Chondrocyte (in vitro differentiated cells): ENCODE data around the gene POLD3. TPM values are rescaled to one million over a fixed set of nuclear protein-coding genes. Genes with fewer than 3 reads are reported as not detected.
A peak's percentile ranks its signal among the peaks of the same experiment; 100 is the strongest.

ENCODE experiments used
- DNase-seq: peaks from one replicate; pipeline ENCODE4 v3.0.0; 2021; ENCODE audit warnings: mixed read lengths, low spot score
- H3K27ac Mint-ChIP-seq: one replicate; pipeline ENCODE4 v1.8.0; 2021; ENCODE audit warnings: mild to moderate bottlenecking, moderate library complexity, mixed read lengths; ENCODE audit not compliant: unreplicated experiment
- H3K27me3 Mint-ChIP-seq: 2 replicates; pipeline ENCODE4 v1.8.0; 2021; ENCODE audit warnings: low read depth, mixed read lengths
- H3K36me3 Mint-ChIP-seq: 2 replicates; pipeline ENCODE4 v1.8.0; 2021; ENCODE audit warnings: low read depth, mixed read lengths
- H3K4me1 Mint-ChIP-seq: 2 replicates; pipeline ENCODE4 v1.8.0; 2021; ENCODE audit warnings: low read depth, mild to moderate bottlenecking, mixed read lengths
- H3K4me3 Mint-ChIP-seq: one replicate; pipeline ENCODE4 v1.8.0; 2021; ENCODE audit warnings: mild to moderate bottlenecking, moderate library complexity, mixed read lengths; ENCODE audit not compliant: unreplicated experiment
- H3K9me3 Mint-ChIP-seq: 2 replicates; pipeline ENCODE4 v1.8.0; 2021; ENCODE audit warnings: low read depth, mixed read lengths
- CTCF ChIP-seq: fragments of 200-600 bp; sonication (generic); IDR thresholded peaks from 2 replicates; pipeline ENCODE4 v1.5.0; 2021; ENCODE audit warnings: antibody characterized with exemption, mild to moderate bottlenecking, moderate library complexity
- long read RNA-seq: library from polyadenylated mRNA; stranded (forward); transcript quantifications from one replicate; pipeline ENCODE4 v2.0.0, GENCODE V29; 2021
- total RNA-seq: library from RNA; stranded (reverse); gene quantifications from 3 replicates; pipeline ENCODE4 v1.2.1, GENCODE V29; 2021

Gene POLD3
- total RNA-seq: 8.2 to 14.9 TPM (median 9.4 TPM) in 3 replicates
- long read RNA-seq, transcript POLD3-201 (12 exons, 3,821 nt): major isoform, 14 of 21 reads
- long read RNA-seq, partial matches to known transcripts: 3 of 21 reads
- long read RNA-seq, other reads (novel, unspliced or antisense): 4 of 21 reads

GRCh38 chr11:74592441-74593362, at the start of gene POLD3:
Gene POLD3 (plus strand): TSS chr11:74592582. CDS start chr11:74592659, 77 bp downstream.
- Mint-ChIP-seq H3K36me3 (peaks cover 5% of the 10 kb centered on the region), H3K27ac (peak within 1 kb of the TSS; percentile 98), H3K4me3 (peak within 1 kb of the TSS; percentile 100), H3K4me1 (peaks cover 21% of the 10 kb centered on the region), H3K27me3 (no peaks in the 10 kb centered on the region), H3K9me3 (no peaks in the 10 kb centered on the region)
- TF ChIP-seq CTCF: peak; percentile 6
- DNase-seq: peak; percentile 97

GRCh38 chr11:74543991-74544390, 48.4 kb upstream of the POLD3 start:
- no peaks in the 10 kb centered on the region for H3K4me1 Mint-ChIP-seq
- H3K36me3 Mint-ChIP-seq: no peaks in the 10 kb centered on the region
- no peaks in the 10 kb centered on the region for H3K27me3 Mint-ChIP-seq
- H3K27ac Mint-ChIP-seq: no peak overlapping the region
- H3K9me3 Mint-ChIP-seq: peaks cover 3% of the 10 kb centered on the region
- DNase-seq: no peak
- H3K4me3 Mint-ChIP-seq: no peak overlapping the region
- TF ChIP-seq CTCF: no peak

GRCh38 chr11:74546752-74547151, 45.6 kb upstream of the POLD3 start:
- peaks cover 3% of the 10 kb centered on the region for H3K9me3 Mint-ChIP-seq
- no peaks in the 10 kb centered on the region for H3K27me3 Mint-ChIP-seq
- no peak for TF ChIP-seq CTCF
- DNase-seq: no peak
- H3K4me1 Mint-ChIP-seq: no peaks in the 10 kb centered on the region
- H3K27ac Mint-ChIP-seq: no peak overlapping the region
- H3K4me3 Mint-ChIP-seq: no peak overlapping the region
- no peaks in the 10 kb centered on the region for H3K36me3 Mint-ChIP-seq

GRCh38 chr11:74550991-74551753, 41.2 kb upstream of the POLD3 start:
- Mint-ChIP-seq H3K27ac (no peak overlapping the region), H3K27me3 (peaks cover 6% of the 10 kb centered on the region), H3K9me3 (no peaks in the 10 kb centered on the region), H3K4me3 (no peak overlapping the region), H3K4me1 (no peaks in the 10 kb centered on the region), H3K36me3 (peaks cover 1% of the 10 kb centered on the region)
- TF ChIP-seq CTCF: no peak
- DNase-seq: no peak

- no peak overlapping the region for H3K27ac Mint-ChIP-seq
- DNase-seq: no peak
- no peaks in the 10 kb centered on the region for H3K4me1 Mint-ChIP-seq
- no peaks in the 10 kb centered on the region for H3K9me3 Mint-ChIP-seq
- no peak overlapping the region for H3K4me3 Mint-ChIP-seq
- TF ChIP-seq CTCF: no peak
- H3K36me3 Mint-ChIP-seq: peaks cover 1% of the 10 kb centered on the region
- peaks cover 6% of the 10 kb centered on the region for H3K27me3 Mint-ChIP-seq
Observed at GRCh38 chr11:74551754-74552145, 40.6 kb upstream of the POLD3 start.
